GM12891 (cell line): ENCODE results near the gene SDK1.
"Not testable (repeated sequence)": the region's sequence is repeated elsewhere in the genome, so short reads cannot be mapped to it uniquely, and the experiment has no call there.

ENCODE experiments used
- DNase-seq: peaks from one replicate; pipeline ENCODE4 v3.0.0; 2011; ENCODE audit warnings: low spot score; ENCODE audit not compliant: insufficient read length
- FAIRE-seq: peaks from 2 replicates; lab custom pipeline; 2011; peaks lifted over from hg19 to GRCh38; lab: Jason Lieb, UNC
- PAX5 ChIP-seq: IDR thresholded peaks from 2 replicates; pipeline ENCODE4 v1.6.1; 2011; ENCODE audit warnings: low read length, moderate library complexity, mild to moderate bottlenecking; ENCODE audit not compliant: insufficient read depth, severe bottlenecking
- POLR2A ChIP-seq: IDR thresholded peaks from 2 replicates; pipeline ENCODE4 v1.6.1; 2011; ENCODE audit warnings: low read depth, low read length, control low read depth
- POLR2AphosphoS5 ChIP-seq: IDR thresholded peaks from 2 replicates; pipeline ENCODE4 v1.6.1; 2011; ENCODE audit warnings: low read depth, low read length, control low read depth
- POU2F2 ChIP-seq: IDR thresholded peaks from 2 replicates; pipeline ENCODE4 v1.6.1; 2011; ENCODE audit warnings: low read depth, mild to moderate bottlenecking, control low read depth, low read length, moderate library complexity
- SPI1 ChIP-seq: IDR thresholded peaks from 2 replicates; pipeline ENCODE4 v1.6.1; 2011; ENCODE audit warnings: low read depth, low read length, control low read depth
- TAF1 ChIP-seq: IDR thresholded peaks from 2 replicates; pipeline ENCODE4 v1.6.1; 2011; ENCODE audit warnings: low read depth, low read length, control low read depth

The SDK1 gene

DNA sequence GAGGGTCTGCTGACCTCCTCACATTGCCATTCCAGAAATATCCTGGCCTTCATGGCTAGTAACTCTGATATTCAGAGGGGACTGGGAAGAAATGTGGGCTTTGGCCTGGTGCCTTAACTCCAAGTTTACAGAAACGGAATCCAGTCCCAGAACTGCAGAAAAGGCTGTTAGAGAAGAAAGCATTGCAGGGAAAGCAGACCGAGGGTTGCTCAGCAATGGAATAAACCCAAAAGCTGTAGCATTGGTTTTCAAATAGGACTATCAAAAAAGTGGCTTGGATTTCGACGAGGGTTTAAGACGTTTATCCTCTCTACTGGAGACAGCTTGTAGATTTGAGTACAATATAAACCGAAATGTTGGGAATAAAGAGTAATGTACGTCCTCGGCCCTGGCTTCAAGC is 955.2 kb downstream of the SDK1 start:
- DNase-seq (no peak), FAIRE-seq (no peak)
- TF ChIP-seq SPI1 (no peak), POLR2AphosphoS5 (no peak)

DNA sequence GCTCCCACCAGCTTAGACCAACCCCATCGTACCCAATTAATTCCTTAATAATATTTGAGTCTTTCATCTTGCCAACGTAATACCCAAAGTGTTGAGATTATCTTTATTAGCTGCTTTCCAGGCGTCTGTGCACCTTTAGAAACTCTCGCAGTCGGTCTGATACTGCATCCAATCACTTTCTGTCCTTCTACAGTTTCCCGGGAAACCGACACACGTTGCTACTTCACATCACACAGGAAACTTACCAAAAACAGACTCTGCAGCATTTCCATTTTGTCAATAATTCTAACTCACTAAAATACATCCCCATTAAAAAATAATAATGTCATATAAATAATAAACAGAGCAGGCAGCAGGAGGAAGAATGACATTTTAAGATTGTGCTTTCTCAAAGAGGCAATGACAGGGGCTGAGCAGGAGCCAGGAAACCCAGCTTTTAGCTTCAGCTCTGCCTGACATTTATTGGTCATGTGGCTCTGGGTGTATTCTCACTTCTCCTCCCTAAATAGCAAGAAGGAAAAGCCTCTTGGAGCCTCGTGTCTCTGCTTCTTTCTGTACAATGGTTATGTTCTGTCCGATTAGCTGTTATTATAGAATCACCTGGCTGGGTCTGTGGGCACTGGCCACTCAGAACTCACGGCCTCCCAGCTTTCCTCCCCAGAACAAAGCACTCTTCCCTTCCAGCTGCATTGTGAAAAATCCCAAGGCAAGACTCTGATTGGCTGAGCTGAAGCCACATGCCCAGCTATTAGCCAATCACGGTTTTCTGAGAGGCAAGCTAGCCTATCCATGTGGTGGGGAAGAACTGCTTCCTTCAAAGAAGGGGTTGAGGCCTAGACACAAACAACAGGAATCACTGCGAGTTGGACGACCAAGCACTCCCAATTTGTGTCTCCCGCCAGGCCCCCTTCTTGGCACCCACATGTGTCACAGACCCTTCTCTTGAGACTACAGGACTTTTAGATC is 956.4 kb downstream of the SDK1 start:
- no peak for DNase-seq
- TF ChIP-seq POLR2A (no peak), POU2F2 (no peak), TAF1 (no peak), POLR2AphosphoS5 (no peak), PAX5 (no peak), SPI1 (no peak)
- no peak for FAIRE-seq

DNA sequence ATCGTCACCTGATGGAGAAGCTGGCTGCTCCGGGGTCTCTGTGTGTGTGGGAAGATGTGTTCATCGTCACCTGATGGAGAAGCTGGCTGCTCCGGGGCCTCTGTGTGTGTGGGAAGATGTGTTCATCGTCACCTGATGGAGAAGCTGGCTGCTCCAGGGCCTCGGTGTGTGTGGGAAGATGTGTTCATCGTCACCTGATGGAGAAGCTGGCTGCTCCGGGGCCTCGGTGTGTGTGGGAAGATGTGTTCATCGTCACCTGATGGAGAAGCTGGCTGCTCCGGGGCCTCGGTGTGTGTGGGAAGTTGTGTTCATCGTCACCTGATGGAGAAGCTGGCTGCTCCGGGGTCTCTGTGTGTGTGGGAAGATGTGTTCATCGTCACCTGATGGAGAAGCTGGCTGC is 959.1 kb downstream of the SDK1 start:
- not testable (repeated sequence) for FAIRE-seq, DNase-seq

DNA sequence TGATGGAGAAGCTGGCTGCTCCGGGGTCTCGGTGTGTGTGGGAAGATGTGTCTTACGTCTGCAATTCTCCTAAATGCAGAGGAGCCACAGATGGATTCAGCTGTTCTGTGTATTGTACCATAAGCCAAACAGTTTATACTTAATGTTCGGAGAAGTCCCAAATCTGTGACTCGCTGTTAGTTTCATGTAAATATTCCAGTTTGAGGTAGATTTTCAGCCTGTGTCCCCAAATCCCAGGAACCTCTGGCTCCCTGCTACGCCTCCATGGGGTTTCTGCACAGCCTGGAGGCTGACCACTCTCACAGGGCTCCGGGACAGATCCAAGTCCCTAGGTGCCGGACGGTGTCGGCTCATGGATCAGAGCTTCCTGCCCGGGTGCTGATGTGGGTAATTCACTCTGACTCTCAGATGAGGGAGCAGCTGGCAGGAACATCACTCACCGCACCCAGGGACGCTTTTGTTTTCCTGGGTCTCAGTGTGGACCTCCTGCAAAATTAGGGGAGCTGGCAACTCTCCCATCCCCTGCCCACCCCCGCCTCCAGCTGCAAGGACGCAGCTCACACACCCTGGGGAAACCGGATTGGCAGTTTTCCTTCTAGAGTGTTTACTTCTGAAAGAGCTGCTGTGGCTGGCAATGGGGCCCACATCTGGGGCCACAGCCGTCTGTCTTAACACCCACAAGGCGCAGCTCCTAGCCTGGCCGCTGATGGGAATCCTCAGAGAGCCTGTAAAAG is 960.0 kb downstream of the SDK1 start:
- no peak for DNase-seq
- TF ChIP-seq PAX5 (no peak), POLR2AphosphoS5 (no peak), SPI1 (no peak), POLR2A (no peak), TAF1 (no peak), POU2F2 (no peak)
- no peak for FAIRE-seq

DNA sequence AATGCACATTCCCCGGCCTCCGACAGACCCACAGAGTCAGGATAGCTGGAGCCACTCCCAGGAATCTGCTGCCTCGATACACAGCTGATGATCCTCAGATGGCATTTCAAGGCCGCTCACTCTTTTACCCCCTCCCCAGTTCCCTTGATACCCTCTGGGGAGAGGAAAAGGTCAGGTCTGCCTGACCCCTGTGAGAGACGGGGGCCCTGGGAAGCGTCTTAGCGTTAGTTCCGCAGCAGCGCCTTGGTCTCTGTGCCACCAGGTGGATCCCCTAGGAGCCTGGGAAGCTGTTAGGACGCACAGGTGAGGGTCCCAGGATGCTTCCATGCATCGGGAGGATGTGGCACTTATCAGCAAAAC is 960.5 kb downstream of the SDK1 start:
- FAIRE-seq (no peak), DNase-seq (no peak)
- TF ChIP-seq POLR2AphosphoS5: no peak
- no peak for TF ChIP-seq POU2F2
- TF ChIP-seq PAX5: no peak
- no peak for TF ChIP-seq POLR2A

DNA sequence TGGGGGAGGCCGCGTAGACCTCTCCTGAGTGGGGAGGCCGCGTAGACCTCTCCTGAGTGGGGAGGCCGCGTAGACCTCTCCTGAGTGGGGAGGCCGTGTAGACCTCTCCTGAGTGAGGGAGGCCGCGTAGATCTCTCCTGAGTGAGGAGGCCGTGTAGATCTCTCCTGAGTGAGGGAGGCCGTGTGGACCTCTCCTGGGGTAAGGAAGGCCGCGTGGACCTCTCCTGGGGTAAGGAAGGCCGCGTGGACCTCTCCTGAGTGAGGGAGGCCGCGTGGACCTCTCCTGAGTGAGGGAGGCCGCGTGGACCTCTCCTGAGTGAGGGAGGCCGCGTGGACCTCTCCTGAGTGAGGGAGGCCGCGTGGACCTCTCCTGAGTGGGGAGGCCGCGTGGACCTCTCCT is 963.2 kb downstream of the SDK1 start:
- not testable (repeated sequence) for FAIRE-seq, DNase-seq

DNA sequence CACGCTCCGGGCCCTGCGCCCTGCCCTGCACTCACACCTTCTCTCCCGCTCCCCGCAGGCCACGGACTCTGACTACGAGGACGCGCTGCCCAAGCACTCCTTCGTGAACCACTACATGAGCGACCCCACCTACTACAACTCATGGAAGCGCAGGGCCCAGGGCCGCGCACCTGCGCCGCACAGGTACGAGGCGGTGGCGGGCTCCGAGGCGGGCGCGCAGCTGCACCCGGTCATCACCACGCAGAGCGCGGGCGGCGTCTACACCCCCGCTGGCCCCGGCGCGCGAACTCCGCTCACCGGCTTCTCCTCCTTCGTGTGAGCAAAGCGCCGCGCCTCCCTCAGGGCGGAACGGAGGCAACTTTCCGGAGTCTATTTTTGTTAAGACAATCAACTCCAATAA is 964.0 kb downstream of the SDK1 start:
- no peak for DNase-seq
- TF ChIP-seq POLR2A (no peak), POLR2AphosphoS5 (no peak), SPI1 (no peak)
- FAIRE-seq: no peak

DNA sequence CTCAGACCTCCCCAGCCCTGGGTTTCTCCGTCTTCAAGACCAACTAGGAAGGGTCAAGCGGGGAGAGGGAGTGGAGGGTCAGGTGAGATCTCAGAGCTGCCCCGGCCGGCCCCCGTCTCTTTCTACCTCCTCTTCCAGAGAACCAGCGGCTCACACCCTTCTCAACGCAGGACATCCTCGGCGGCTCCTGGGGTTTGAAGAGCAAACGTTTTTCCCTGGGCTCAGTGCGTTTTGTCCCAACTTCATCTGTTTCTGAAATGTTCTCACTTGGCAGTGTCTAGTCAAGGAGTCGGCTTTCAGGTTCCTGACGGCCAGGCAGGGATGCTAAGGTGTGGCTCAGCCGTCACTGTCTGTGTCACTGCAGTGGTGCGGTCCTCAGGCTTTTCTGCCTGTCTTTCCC is 964.6 kb downstream of the SDK1 start:
- FAIRE-seq (no peak), DNase-seq (no peak)
- TF ChIP-seq POLR2AphosphoS5 (no peak), PAX5 (no peak), TAF1 (no peak), POLR2A (no peak), SPI1 (no peak), POU2F2 (no peak)

DNA sequence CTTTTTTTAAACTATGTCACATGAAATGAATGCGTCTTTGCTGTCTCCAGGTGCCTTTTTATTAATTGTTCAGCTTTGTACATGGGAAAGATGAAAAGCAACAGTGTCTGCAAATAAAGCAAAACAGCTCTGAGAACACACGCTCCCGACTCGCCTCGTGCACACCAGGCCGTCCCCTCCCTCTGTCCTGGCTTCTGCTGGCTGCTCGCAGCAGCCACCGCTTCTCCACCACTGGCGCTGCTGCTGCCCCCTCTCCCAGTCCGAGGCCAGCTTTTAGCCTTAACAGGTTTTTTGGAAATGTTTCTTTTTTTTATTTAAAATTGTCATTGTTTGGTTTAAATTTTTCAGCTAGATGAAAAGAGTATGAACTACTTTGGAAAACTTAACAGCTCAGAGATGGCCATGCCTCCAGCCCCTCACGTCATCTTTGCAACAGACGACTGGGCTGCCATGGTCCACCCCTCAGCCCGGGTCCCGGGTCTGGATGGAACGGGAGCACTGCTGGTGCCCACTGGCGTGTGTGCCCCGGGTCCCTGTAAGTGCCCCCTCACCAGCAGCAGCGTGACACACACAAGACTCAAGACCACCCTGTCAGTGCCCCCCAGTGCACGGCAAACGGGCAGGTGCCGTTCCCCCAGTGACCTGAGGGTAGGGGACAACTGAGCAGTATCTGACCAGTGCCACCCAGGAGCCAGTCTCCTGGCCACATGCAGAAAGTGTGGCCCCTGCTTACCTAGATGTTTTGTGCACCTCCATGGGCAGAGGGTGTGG is 965.4 kb downstream of the SDK1 start:
- FAIRE-seq: no peak
- no peak for DNase-seq
- TF ChIP-seq TAF1: no peak

DNA sequence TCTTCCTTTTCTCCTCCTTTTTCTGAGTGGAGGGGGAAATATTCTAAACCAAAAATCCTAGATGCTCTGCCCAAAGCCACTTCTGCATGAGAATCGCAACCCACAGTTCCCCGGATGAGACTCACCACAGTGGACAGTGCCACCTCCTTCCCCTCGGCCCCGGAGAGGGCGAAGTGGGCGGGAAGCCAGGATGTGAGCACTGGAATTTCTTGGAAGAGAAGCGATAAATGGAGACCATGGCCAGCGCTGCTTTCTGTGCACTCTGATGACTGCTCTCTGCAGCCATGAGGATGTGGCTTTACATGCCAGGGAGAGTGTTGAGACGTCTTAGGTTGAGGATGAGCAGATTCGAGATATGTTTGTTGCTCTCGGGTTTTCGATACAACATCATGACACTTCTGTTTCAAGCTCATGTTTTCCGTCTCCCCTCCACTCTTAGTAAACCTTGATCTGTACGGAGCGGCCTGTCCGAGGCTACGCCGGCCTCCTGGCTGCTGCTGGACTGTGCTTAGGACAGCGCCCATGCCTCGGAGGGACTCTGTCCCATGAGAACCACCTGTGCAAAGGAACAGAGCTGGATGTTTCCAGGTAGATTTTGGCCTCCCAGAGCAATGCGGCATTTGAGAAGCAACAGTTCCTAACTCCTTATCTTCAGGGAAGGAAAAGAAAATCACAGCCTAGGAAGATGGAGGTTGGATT is 966.4 kb downstream of the SDK1 start:
- TF ChIP-seq POLR2A: no peak
- no peak for TF ChIP-seq POU2F2
- no peak for TF ChIP-seq POLR2AphosphoS5
- no peak for TF ChIP-seq PAX5
- no peak for TF ChIP-seq SPI1
- no peak for TF ChIP-seq TAF1
- FAIRE-seq (no peak), DNase-seq (no peak)
